ENCODE results near the gene PALMD. TPM values are rescaled to one million over a fixed set of nuclear protein-coding genes. Genes with fewer than 3 reads are reported as not detected.

Gene PALMD
- polyA plus RNA-seq, 3 donors, result not detected

DNA sequence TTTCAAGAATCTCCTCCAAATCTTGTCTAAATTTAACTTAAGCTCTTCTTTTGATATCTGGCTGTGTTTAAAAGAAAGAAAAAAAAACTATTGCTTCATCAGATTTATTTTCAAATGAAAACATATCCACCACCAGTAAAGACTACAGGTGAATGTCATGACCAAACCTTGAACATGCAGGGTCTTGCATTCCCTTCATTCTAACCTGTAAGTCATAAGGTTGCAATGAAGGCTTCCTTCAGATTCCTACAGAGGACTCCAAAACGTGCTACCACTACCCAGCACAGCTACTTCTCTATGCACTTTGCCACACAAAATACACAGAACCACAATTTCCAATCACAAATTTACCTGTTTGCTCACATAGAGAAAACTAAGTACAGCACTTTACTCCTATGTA is 94.2 kb downstream of the PALMD start:
- Mint-ChIP-seq H3K36me3 (peaks cover 63 to 64% of the 10 kb centered on the region in 2 donors), H3K9me3 (peaks cover 0 to 2% (median 0%) of the 10 kb centered on the region in 7 donors), H3K4me3 (no peak overlapping the region), H3K27me3 (ENCODE audit: low read depth in 3 of 3) (peaks cover 0 to 2% (median 0%) of the 10 kb centered on the region in 3 donors), H3K27ac (no peak overlapping the region), H3K4me1 (no peaks in the 10 kb centered on the region)
- no peak overlapping the region for H3K4me3 ChIP-seq (replicated peaks in 1 of 3; ENCODE audit: low read depth in 2 of 3, low read length in 3 of 3)
- peaks cover 37 to 72% of the 10 kb centered on the region in 2 donors for H3K36me3 ChIP-seq (replicated peaks in 1 of 2; ENCODE audit: control insufficient read depth in 1 of 2, insufficient read depth in 2 of 2, low read length in 2 of 2)
- 63% methylated on average over 1 of the region's 1 CpG for WGBS (ENCODE audit: insufficient coverage)
- no peaks in the 10 kb centered on the region for H3K4me1 ChIP-seq (ENCODE audit: control insufficient read depth in 1 of 2, insufficient read depth in 2 of 2, low read length in 2 of 2)
- no peaks in the 10 kb centered on the region for H4K20me1 ChIP-seq (ENCODE audit: insufficient read depth, low read length)
- DNase-seq, result no peak
- H3K9me3 ChIP-seq (replicated peaks in 1 of 2; ENCODE audit: control insufficient read depth in 1 of 2, insufficient read depth in 1 of 2, low read length in 2 of 2), result no peaks in the 10 kb centered on the region
- TF ChIP-seq, protein P1, sequence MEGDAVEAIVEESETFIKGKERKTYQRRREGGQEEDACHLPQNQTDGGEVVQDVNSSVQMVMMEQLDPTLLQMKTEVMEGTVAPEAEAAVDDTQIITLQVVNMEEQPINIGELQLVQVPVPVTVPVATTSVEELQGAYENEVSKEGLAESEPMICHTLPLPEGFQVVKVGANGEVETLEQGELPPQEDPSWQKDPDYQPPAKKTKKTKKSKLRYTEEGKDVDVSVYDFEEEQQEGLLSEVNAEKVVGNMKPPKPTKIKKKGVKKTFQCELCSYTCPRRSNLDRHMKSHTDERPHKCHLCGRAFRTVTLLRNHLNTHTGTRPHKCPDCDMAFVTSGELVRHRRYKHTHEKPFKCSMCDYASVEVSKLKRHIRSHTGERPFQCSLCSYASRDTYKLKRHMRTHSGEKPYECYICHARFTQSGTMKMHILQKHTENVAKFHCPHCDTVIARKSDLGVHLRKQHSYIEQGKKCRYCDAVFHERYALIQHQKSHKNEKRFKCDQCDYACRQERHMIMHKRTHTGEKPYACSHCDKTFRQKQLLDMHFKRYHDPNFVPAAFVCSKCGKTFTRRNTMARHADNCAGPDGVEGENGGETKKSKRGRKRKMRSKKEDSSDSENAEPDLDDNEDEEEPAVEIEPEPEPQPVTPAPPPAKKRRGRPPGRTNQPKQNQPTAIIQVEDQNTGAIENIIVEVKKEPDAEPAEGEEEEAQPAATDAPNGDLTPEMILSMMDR (IDR thresholded peaks at IDR 0.05), result no peak
- intact Hi-C loops (cut with micrococcal nuclease), result no loop called here
- no peak overlapping the region for H3K9ac ChIP-seq (ENCODE audit: insufficient read depth, low read length, poor library complexity, severe bottlenecking)
- no peak overlapping the region for H3K27ac ChIP-seq (ENCODE audit: low read depth in 1 of 2, low read length in 2 of 2)
- no peaks in the 10 kb centered on the region for H3K27me3 ChIP-seq (ENCODE audit: control insufficient read depth in 2 of 2, insufficient read depth in 2 of 2, low read length in 2 of 2)
- no peaks in the 10 kb centered on the region for H3K79me2 ChIP-seq (ENCODE audit: insufficient read depth, low read length)
- H2AFZ ChIP-seq (ENCODE audit: insufficient read depth, low read depth, low read length, poor library complexity, severe bottlenecking), result no peak overlapping the region
- H3K4me2 ChIP-seq (replicated peaks; ENCODE audit: extremely low read depth, low read length, poor library complexity, severe bottlenecking), result no peak overlapping the region

Other genes with a start within 250 kb of the PALMD start
- gene FRRS1, start 120.5 kb downstream of the PALMD start, polyA plus RNA-seq, result 1 to 10 TPM in 2 of 3 donors, under 1 TPM in 1; 0.61 to 2.1 (median 2.1) TPM
- gene AGL, start 204.2 kb downstream of the PALMD start, polyA plus RNA-seq, result 1 to 10 TPM; 1.2 to 3.9 (median 1.3) TPM